SU-DHL-6 (cell line): ENCODE data around the gene BRAP.

Experiments used
- H2AFZ ChIP-seq: fragments of 200-600 bp; sonication (generic); 2 replicates; pipeline ENCODE4 v1.6.1; 2014; ENCODE audit warnings: low read depth, mild to moderate bottlenecking, moderate library complexity, mixed read lengths, antibody characterized with exemption, low read length; ENCODE audit not compliant: severe bottlenecking
- H3F3A ChIP-seq: fragments of 200-600 bp; shearing (Covaris generic); 2 replicates; pipeline ENCODE4 v1.6.0; 2016; ENCODE audit warnings: antibody characterized with exemption, mild to moderate bottlenecking; ENCODE audit not compliant: insufficient read depth
- H3K27ac ChIP-seq: fragments of 200-600 bp; sonication (generic); 2 replicates; pipeline ENCODE4 v1.5.1; 2016; ENCODE audit warnings: low read depth, mild to moderate bottlenecking, low read length, moderate library complexity, mixed read lengths
- H3K27me3 ChIP-seq: fragments of 200-600 bp; sonication (generic), shearing (Covaris generic); 2 replicates; pipeline ENCODE4 v1.6.0; 2014; ENCODE audit warnings: mild to moderate bottlenecking, low read length
- H3K36me3 ChIP-seq: fragments of 200-600 bp; sonication (generic); 2 replicates; pipeline ENCODE4 v1.6.1; 2014; ENCODE audit warnings: mild to moderate bottlenecking, low read length, mixed read lengths
- H3K4me2 ChIP-seq: fragments of 300-600, 200-600 bp; shearing (Covaris generic), sonication (generic); 2 replicates; pipeline ENCODE4 v1.6.0; 2014; ENCODE audit warnings: low read length, low read depth, mild to moderate bottlenecking; ENCODE audit not compliant: poor library complexity, severe bottlenecking
- H3K4me3 ChIP-seq: fragments of 200-600 bp; sonication (generic); 2 replicates; pipeline ENCODE4 v1.5.1; 2014; ENCODE audit warnings: antibody characterized with exemption, low read length, mild to moderate bottlenecking, mixed read lengths; ENCODE audit not compliant: insufficient read depth, poor library complexity, severe bottlenecking
- H3K79me2 ChIP-seq: fragments of 200-600 bp; sonication (generic); 2 replicates; pipeline ENCODE4 v1.6.1; 2014; ENCODE audit warnings: mild to moderate bottlenecking, low read length, moderate library complexity; ENCODE audit not compliant: insufficient read depth
- H3K9ac ChIP-seq: fragments of 200-600 bp; sonication (generic); 2 replicates; pipeline ENCODE4 v1.7.0; 2014; ENCODE audit warnings: mild to moderate bottlenecking, low read length
- H3K9me2 ChIP-seq: fragments of 200-600 bp; sonication (generic); replicated peaks from 2 replicates; pipeline ENCODE4 v1.6.1; 2014; ENCODE audit warnings: low read length; ENCODE audit not compliant: insufficient read depth
- H3K9me3 ChIP-seq: fragments of 200-600 bp; sonication (generic); 2 replicates; pipeline ENCODE4 v1.6.1; 2014; ENCODE audit warnings: low read length, mixed read lengths; ENCODE audit not compliant: insufficient read depth
- H4K20me1 ChIP-seq: fragments of 200-600 bp; sonication (generic); 2 replicates; pipeline ENCODE4 v1.6.1; 2014; ENCODE audit warnings: low read depth, mild to moderate bottlenecking, antibody characterized with exemption, low read length, moderate library complexity, mixed read lengths
- EZH2phosphoT487 ChIP-seq: fragments of 200-600 bp; sonication (generic), shearing (Covaris generic); conservative IDR thresholded peaks from 2 replicates; pipeline ENCODE4 v1.6.1; 2018; ENCODE audit warnings: mild to moderate bottlenecking, antibody characterized with exemption, low read length, moderate library complexity, mixed read lengths
- TF ChIP-seq, protein P1 (sequence below): fragments of 200-600 bp; sonication (generic); IDR thresholded peaks from one replicate; pipeline ENCODE4 v1.5.1; 2017; ENCODE audit warnings: antibody characterized with exemption, mild to moderate bottlenecking, low read length, moderate library complexity; ENCODE audit not compliant: insufficient read depth, poor library complexity, severe bottlenecking

Gene BRAP

DNA sequence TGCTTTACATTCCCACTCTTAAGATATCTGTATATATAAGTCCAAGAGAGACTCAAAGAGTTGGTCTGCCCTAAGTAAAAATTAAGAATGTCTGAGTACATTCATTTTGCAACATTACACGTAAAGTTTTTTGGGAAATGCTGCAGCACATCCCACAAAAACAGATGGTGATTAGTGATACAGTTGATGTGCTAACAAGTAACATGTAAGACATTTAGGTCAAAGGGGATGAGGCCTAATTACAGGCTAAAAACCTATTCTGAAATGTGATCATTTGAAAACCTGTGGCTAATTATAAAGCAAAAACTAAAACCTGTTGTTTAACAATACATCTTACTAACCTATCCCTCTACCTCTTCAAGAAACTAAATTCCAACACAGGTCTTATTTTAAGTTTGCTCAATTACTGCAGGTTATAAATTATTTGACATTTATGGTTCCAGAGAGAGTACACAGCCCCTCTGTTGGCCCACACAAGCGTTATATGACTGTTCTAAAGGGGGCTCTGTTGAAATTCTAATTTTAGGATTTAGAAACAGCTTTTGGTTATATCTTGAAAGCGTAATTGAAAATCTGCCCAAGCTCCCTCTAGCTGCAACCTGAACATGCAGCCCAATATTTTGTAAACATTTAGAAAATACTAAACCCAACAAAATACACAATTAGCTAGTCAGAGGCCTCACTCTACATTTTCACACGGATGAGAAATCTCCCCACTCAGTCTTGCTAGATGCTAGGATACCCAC is 42.9 kb downstream of the BRAP start:
- H3K4me3 ChIP-seq = no peak overlapping the region
- no peaks in the 10 kb centered on the region for H3K27me3 ChIP-seq
- no peaks in the 10 kb centered on the region for H3K9me2 ChIP-seq
- no peaks in the 10 kb centered on the region for H3K9me3 ChIP-seq
- no peak for TF ChIP-seq EZH2phosphoT487
- TF ChIP-seq, protein P1, sequence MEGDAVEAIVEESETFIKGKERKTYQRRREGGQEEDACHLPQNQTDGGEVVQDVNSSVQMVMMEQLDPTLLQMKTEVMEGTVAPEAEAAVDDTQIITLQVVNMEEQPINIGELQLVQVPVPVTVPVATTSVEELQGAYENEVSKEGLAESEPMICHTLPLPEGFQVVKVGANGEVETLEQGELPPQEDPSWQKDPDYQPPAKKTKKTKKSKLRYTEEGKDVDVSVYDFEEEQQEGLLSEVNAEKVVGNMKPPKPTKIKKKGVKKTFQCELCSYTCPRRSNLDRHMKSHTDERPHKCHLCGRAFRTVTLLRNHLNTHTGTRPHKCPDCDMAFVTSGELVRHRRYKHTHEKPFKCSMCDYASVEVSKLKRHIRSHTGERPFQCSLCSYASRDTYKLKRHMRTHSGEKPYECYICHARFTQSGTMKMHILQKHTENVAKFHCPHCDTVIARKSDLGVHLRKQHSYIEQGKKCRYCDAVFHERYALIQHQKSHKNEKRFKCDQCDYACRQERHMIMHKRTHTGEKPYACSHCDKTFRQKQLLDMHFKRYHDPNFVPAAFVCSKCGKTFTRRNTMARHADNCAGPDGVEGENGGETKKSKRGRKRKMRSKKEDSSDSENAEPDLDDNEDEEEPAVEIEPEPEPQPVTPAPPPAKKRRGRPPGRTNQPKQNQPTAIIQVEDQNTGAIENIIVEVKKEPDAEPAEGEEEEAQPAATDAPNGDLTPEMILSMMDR = no peak
- H3K9ac ChIP-seq = no peak overlapping the region
- no peaks in the 10 kb centered on the region for H3F3A ChIP-seq
- no peaks in the 10 kb centered on the region for H3K79me2 ChIP-seq
- H3K4me2 ChIP-seq = no peak overlapping the region
- no peak overlapping the region for H2AFZ ChIP-seq
- no peaks in the 10 kb centered on the region; the same call in 1 of the 2 replicates for H3K36me3 ChIP-seq
- H3K27ac ChIP-seq = no peak overlapping the region
- H4K20me1 ChIP-seq = no peaks in the 10 kb centered on the region

DNA sequence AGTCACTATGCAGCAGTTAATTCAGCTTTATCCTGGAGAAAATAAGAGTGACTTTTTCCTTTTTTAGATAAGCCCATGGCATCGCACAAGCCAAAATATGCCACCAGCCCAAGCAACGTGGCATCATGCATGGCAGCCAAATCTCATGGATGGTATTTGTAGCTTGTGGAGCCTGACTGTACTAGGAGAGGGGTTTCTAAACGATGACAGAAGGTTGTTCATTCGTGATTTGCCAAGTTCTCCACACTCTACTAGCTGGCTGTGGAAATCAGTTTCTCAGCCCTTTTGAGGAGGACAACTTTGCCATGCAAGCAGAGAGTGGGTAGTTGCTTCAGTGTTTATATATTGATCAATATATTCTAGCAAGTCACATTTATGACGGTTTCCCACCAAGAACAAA is 45.2 kb downstream of the BRAP start:
- no peaks in the 10 kb centered on the region for H4K20me1 ChIP-seq
- H3F3A ChIP-seq = no peaks in the 10 kb centered on the region
- H3K9me2 ChIP-seq = no peaks in the 10 kb centered on the region
- no peaks in the 10 kb centered on the region; the same call in 1 of the 2 replicates for H3K36me3 ChIP-seq
- H3K4me2 ChIP-seq = no peak overlapping the region
- no peaks in the 10 kb centered on the region for H3K9me3 ChIP-seq
- no peaks in the 10 kb centered on the region for H3K79me2 ChIP-seq
- no peak overlapping the region for H3K27ac ChIP-seq
- H3K4me3 ChIP-seq = no peak overlapping the region
- no peak overlapping the region for H2AFZ ChIP-seq
- H3K9ac ChIP-seq = no peak overlapping the region
- H3K27me3 ChIP-seq = no peaks in the 10 kb centered on the region
- TF ChIP-seq, protein P1 = no peak
- TF ChIP-seq EZH2phosphoT487 = no peak

- H3K27me3 ChIP-seq = no peaks in the 10 kb centered on the region
Observed at GRCh38 chr12:111638556-111638955, 47.2 kb downstream of the BRAP start.

More at GRCh38 chr12:111638556-111638955, 47.2 kb downstream of the BRAP start:
- Histone ChIP-seq H3K4me3 (no peak overlapping the region), H3K36me3 (no peaks in the 10 kb centered on the region), H4K20me1 (no peaks in the 10 kb centered on the region), H3K9me2 (no peaks in the 10 kb centered on the region), H3K9ac (no peak overlapping the region), H3K9me3 (no peaks in the 10 kb centered on the region), H3F3A (no peaks in the 10 kb centered on the region), H3K4me2 (no peak overlapping the region), H2AFZ (no peak overlapping the region), H3K79me2 (no peaks in the 10 kb centered on the region), H3K27ac (no peak overlapping the region)
- TF ChIP-seq, protein P1 = no peak
- TF ChIP-seq EZH2phosphoT487 = no peak
